AG09309 (cell line): ENCODE measurements around the gene RNF220.
"Not testable (repeated sequence)": the region's sequence is repeated elsewhere in the genome, so short reads cannot be mapped to it uniquely, and the experiment has no call there.

Source experiments
- DNase-seq: peaks from one replicate; pipeline ENCODE4 v3.0.0-alpha.2; 2010; ENCODE audit warnings: low read depth
- H3K4me3 ChIP-seq: 2 replicates; pipeline ENCODE4 v1.5.1; 2011; ENCODE audit warnings: mild to moderate bottlenecking, low read depth, low read length, moderate library complexity; ENCODE audit not compliant: control insufficient read depth
- TF ChIP-seq, protein P1 (sequence below): IDR thresholded peaks from 2 replicates; pipeline ENCODE4 v1.5.1; 2011; ENCODE audit warnings: mild to moderate bottlenecking, low read depth, low read length, inconsistent platforms; ENCODE audit not compliant: insufficient read depth, control insufficient read depth; ENCODE audit errors: missing control alignments

Gene RNF220

DNA sequence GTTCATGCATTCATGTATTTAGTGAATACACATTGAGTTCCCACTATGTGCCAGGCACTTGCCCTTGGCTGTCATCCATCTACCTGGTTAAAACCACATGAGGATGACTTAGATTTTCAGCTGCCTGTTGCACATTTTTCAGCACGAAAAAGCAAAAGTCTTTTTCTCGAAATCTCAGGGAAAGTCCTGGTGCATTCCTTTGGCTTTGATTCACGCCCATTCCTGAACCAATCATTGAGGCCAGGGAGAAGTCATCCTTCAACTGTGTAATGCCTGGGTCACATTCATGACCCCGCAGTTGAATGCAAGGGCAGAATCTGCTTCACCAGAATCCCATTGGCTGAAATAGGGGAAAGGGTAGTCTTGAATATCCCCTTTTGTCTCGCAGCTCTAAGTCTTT is 84.4 kb downstream of the RNF220 start:
- TF ChIP-seq, protein P1, sequence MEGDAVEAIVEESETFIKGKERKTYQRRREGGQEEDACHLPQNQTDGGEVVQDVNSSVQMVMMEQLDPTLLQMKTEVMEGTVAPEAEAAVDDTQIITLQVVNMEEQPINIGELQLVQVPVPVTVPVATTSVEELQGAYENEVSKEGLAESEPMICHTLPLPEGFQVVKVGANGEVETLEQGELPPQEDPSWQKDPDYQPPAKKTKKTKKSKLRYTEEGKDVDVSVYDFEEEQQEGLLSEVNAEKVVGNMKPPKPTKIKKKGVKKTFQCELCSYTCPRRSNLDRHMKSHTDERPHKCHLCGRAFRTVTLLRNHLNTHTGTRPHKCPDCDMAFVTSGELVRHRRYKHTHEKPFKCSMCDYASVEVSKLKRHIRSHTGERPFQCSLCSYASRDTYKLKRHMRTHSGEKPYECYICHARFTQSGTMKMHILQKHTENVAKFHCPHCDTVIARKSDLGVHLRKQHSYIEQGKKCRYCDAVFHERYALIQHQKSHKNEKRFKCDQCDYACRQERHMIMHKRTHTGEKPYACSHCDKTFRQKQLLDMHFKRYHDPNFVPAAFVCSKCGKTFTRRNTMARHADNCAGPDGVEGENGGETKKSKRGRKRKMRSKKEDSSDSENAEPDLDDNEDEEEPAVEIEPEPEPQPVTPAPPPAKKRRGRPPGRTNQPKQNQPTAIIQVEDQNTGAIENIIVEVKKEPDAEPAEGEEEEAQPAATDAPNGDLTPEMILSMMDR, result no peak
- H3K4me3 ChIP-seq, result no peak overlapping the region
- DNase-seq, result no peak

DNA sequence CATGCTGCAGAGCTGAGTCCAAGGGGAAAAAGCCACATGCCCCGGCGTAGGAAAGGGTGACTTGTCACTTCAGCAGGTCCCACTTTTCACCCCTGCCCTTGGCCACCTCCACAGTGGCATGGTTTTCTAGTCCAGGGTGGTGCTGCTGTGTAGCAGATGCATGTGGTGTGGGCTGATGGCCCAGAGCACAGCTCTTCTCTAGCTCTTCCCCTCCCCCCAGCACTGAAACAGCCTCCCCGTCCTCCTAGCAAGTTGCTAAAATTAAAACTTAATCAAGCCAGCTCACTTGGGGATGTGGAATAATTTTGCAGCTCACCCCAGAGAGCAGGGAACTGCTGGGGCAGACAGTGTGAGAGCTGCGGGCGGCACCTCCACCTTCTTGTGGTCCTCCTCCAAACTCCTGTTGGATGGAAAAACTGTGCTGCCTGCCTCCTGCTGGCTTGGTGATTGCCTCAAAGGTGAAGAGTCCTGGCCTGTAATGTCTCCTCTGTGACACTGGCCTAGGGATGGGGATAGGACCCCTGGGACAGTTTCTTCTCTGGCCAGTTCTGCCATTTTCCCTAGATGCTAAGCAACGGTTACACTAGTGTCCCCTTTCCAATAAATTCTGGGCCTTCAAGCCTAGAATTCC is 91.6 kb downstream of the RNF220 start:
- no peak overlapping the region for H3K4me3 ChIP-seq
- DNase-seq, result no peak
- TF ChIP-seq, protein P1, result no peak

DNA sequence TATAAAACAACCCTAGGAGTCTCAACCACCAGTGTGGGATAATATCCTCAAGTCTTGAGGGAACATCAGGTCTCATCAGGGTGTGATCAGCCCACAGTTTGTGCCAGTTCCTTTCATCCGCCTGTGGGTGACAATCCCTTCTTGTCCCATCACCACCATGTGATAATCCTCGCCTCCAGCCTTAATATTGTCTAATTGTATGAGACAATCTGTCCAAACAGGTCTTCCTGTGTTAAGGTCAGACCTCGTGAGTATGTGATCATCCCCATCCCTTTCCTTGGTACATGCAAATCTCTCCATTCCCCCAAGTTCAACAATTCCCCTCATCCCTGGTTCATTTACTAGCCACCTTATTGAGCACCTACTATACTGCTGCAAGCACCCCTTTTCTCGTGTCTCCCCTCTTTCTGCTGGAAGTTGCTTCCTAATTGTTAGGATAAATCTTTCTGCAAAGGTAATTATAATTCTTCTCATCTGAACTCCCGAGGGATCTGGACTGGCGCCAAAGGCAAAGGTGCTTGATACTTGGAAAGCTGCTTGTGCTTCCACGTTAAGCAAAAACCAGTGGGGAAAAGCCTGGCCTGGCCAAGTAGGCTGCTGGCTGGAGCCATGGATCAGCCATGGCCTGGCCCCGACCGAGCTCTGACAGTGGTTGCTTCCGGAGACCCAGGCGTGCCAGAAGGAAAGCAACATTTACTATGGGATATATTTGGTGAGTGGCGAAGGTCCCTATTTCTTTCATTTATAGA is 92.5 kb downstream of the RNF220 start:
- no peak overlapping the region for H3K4me3 ChIP-seq
- TF ChIP-seq, protein P1, result no peak
- DNase-seq, result no peak

DNA sequence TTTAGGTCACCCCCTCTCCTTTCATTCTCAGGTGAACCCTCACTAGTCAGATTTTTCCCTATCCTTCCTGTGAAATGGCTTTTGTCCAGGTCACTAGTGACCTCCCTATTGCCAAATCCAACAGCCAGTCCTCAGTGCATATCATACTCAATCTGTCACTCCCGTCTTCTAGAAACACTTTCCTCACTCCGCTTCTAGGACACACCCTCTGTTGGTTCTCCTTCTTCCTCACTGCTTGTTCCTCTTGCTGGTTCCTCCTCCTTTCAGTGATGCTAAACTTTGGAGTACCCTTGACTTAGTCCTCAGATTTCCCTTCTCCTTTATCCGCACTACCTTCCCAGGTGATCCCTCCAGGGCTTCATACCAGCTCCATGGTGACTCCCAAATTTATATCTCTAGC is 94.3 kb downstream of the RNF220 start:
- DNase-seq, result no peak
- TF ChIP-seq, protein P1, result no peak

DNA sequence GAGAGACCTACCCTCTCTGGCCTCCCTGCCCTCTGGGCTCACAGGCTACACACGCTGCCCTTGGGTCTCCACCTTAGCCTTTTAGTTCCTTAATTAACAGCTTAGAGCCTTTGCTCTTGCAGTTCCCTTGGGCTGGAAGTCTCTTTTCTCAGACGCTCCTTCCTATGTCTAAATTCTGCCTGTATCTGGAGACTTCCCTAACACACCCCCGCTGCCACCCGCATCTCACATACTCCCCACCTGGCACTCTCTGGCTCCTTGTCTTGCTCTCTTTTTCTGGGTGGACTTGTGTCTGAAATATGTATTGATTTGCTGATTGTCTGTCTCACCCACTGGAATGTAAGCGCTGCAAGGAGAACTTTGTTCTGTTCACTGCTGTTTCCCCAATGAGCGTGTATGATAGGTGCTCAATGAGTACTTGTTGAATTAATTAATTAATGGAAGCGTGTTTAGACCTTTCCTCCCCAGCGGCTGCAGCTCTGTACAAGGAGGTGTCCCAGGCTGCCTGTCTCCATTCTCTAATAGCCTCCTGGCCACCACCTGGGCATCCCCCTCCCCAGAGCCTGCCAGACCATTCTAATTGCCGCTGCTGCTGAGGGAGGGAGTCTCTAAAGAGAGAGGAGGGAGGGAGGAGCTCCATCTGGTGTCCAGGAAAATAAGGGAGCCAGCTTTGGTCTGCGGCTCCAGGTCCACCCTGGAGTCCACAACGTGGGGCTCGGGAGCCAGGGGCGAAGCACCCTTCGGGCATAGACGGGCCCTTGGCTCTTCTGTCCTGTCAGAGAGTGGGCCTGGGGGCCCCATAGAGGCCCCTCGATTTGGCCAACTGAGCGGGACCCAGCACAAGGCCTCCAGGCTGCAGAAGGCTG is 95.4 kb downstream of the RNF220 start:
- TF ChIP-seq, protein P1, result peak; percentile 33
- DNase-seq, result no peak
- no peak overlapping the region for H3K4me3 ChIP-seq

More for the DNA sequence above, 94.3 kb downstream of the RNF220 start:
- H3K4me3 ChIP-seq, result no peak overlapping the region

DNA sequence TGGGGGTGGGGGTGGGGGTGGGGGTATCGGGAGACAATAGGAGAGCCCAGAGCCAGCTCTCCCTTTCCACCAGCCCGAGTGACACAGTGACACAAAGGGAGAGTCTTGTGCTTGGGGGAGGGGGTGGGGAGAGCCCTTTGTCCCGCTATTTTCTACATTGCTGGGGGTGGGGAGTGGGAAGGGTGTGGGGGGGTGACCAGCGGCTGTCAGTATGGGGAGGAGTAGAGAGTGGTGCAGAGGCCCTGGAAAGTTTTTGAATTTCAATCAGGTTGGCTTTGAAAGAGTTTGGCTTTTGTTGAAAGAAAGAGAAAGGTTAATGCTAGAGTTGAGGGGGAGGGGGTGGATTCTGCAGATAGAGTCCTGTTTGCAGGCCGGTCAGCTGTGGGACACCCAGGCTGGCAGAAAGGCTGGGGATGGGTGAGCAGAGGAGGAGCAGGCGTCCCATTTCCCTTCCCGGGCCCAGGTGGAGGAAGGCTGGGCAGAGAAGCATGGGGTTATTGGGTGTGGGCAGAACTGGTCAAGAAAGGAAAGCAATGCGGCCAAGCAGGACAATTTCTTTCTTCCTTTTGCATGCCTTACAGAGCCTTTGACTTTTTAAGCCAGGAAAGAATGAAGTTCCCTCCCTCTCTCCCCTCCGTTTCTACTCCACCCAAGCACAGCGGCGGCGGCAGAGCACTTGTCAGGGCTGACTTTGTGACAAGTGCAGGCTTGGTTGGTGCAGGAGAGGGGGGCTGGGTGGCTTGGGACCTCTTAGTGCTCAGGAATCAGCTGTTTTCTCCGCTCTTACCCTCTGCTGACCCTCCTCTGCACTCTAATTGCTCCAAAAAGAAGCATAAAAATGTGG is 96.2 kb downstream of the RNF220 start:
- H3K4me3 ChIP-seq, result no peak overlapping the region
- DNase-seq, result no peak
- TF ChIP-seq, protein P1, result no peak

DNA sequence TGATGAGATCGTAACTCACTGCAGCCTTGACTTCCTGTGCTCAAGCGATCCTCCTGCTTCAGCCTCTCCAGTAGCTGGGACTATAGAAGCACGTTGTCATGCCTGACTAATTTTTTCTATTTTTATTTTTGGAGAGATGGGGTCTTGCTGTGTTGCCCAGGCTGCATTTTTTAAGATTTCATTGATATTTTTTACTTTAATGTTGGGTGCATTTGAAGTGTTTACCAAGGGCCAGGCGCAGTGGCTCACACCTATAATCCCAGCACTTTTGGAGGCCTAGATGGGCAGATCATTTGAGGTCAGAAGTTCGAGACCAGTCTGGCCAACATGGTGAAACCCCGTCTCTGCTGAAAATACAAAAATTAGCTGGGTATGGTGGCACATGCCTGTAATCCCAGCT is 97.8 kb downstream of the RNF220 start:
- not testable (repeated sequence) for H3K4me3 ChIP-seq, DNase-seq
